Measurements from ENCODE around the gene ATL1.

Gene ATL1

DNA sequence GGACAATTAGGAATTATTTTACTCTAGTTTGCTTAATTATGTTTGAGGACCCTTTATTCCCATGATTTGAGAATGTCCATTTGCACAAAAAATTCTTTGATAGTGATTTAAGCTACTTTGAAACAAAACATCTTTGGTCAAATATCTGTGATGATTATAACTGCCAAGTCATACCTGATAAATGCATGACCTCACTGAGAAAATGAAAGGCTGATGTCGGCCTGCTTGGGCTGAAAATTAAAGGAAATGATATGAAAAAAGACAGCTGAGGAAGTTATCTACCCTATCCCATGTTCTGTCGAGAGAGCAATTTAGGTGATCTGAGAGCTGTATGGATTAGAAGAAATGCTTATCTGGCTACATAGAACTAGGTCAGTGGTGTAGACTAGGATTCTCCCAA is 43.6 kb downstream of the ATL1 start:
- H3K36me3 ChIP-seq (ENCODE audit: control insufficient read depth, low read length), result no peaks in the 10 kb centered on the region
- no peaks in the 10 kb centered on the region for H3K79me2 ChIP-seq (ENCODE audit: control insufficient read depth, low read length)
- no peak overlapping the region for H3K4me2 ChIP-seq (ENCODE audit: low read length)
- H3K9me2 ChIP-seq (replicated peaks; ENCODE audit: control insufficient read depth, low read length), result no peaks in the 10 kb centered on the region
- H3K27ac ChIP-seq (ENCODE audit: low read depth, low read length), result no peak overlapping the region
- no peaks in the 10 kb centered on the region for H3K27me3 ChIP-seq (ENCODE audit: control insufficient read depth, low read length)
- H3F3A ChIP-seq (ENCODE audit: control insufficient read depth, insufficient read depth), result no peaks in the 10 kb centered on the region
- H3K4me1 ChIP-seq (ENCODE audit: control insufficient read depth, low read length), result peaks cover 4% of the 10 kb centered on the region; the same call in 1 of the 2 replicates
- H4K20me1 ChIP-seq (ENCODE audit: control insufficient read depth, insufficient read depth, low read depth, low read length), result no peaks in the 10 kb centered on the region
- no peaks in the 10 kb centered on the region for H3K9me3 ChIP-seq (ENCODE audit: control insufficient read depth, insufficient read depth, low read length)
- no peak for TF ChIP-seq CTCF (IDR thresholded peaks at IDR 0.05; ENCODE audit: low read depth, low read length, poor library complexity, severe bottlenecking)
- TF ChIP-seq EZH2phosphoT487 (IDR thresholded peaks at IDR 0.05; ENCODE audit: borderline replicate concordance, low read length), result no peak
- no peak overlapping the region for H3K4me3 ChIP-seq (ENCODE audit: low read length)

DNA sequence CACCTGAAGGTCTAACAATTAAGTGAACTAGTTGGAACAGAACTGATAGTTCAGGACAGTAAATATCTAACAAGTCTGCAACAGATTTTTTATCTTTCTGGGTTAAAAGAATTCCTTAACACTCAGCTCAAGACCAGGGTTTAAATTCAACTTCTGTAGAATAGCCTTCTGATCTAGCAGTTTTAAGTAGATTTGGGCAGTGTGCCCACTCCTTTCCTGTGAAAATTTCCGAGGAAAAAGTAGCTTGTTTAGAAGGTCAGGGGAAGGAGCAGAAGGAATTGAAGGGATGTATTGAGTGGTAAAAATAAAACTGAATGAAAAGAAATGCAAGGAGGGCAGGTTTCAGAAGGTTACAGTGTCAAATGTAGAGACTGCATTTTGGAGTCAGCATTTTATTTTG is 45.8 kb downstream of the ATL1 start:
- TF ChIP-seq EZH2phosphoT487 (IDR thresholded peaks at IDR 0.05; ENCODE audit: borderline replicate concordance, low read length) (no peak), CTCF (IDR thresholded peaks at IDR 0.05; ENCODE audit: low read depth, low read length, poor library complexity, severe bottlenecking) (no peak)
- Histone ChIP-seq H3K4me1 (ENCODE audit: control insufficient read depth, low read length) (peaks cover 5% of the 10 kb centered on the region; the same call in 1 of the 2 replicates), H3K4me2 (ENCODE audit: low read length) (no peak overlapping the region), H3K9me2 (replicated peaks; ENCODE audit: control insufficient read depth, low read length) (no peaks in the 10 kb centered on the region), H4K20me1 (ENCODE audit: control insufficient read depth, insufficient read depth, low read depth, low read length) (no peaks in the 10 kb centered on the region), H3K27me3 (ENCODE audit: control insufficient read depth, low read length) (peaks cover 2% of the 10 kb centered on the region; the same call in 1 of the 2 replicates), H3K27ac (ENCODE audit: low read depth, low read length) (no peak overlapping the region), H3K79me2 (ENCODE audit: control insufficient read depth, low read length) (no peaks in the 10 kb centered on the region), H3K36me3 (ENCODE audit: control insufficient read depth, low read length) (no peaks in the 10 kb centered on the region), H3F3A (ENCODE audit: control insufficient read depth, insufficient read depth) (no peaks in the 10 kb centered on the region), H3K9me3 (ENCODE audit: control insufficient read depth, insufficient read depth, low read length) (no peaks in the 10 kb centered on the region), H3K4me3 (ENCODE audit: low read length) (no peak overlapping the region)

DNA sequence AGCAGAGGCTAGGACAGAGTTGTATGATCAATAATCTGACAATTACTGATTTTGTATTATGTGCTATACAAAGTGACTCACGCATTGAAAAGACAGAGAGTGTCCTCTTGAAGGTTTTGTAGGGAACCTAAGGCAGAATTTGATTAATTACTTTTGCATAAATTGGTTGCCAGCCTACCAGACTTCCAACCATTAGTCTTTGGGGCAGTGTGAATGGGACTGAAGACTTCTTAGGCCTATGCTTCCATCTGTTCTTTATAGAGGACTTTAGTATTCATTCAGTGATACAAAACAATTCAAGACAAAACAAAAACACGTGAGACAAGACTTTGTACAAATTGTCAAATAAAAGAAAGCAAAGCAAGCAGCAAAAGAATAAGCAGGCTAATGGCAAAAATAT is 46.5 kb downstream of the ATL1 start:
- H4K20me1 ChIP-seq (ENCODE audit: control insufficient read depth, insufficient read depth, low read depth, low read length), result no peaks in the 10 kb centered on the region
- H3K9me2 ChIP-seq (replicated peaks; ENCODE audit: control insufficient read depth, low read length), result no peaks in the 10 kb centered on the region
- no peaks in the 10 kb centered on the region for H3K9me3 ChIP-seq (ENCODE audit: control insufficient read depth, insufficient read depth, low read length)
- peaks cover 5% of the 10 kb centered on the region; the same call in 1 of the 2 replicates for H3K27me3 ChIP-seq (ENCODE audit: control insufficient read depth, low read length)
- H3K79me2 ChIP-seq (ENCODE audit: control insufficient read depth, low read length), result no peaks in the 10 kb centered on the region
- H3K36me3 ChIP-seq (ENCODE audit: control insufficient read depth, low read length), result no peaks in the 10 kb centered on the region
- H3K4me1 ChIP-seq (ENCODE audit: control insufficient read depth, low read length), result peaks cover 5% of the 10 kb centered on the region; the same call in 1 of the 2 replicates
- no peaks in the 10 kb centered on the region for H3F3A ChIP-seq (ENCODE audit: control insufficient read depth, insufficient read depth)
- TF ChIP-seq CTCF (IDR thresholded peaks at IDR 0.05; ENCODE audit: low read depth, low read length, poor library complexity, severe bottlenecking), result no peak
- TF ChIP-seq EZH2phosphoT487 (IDR thresholded peaks at IDR 0.05; ENCODE audit: borderline replicate concordance, low read length), result no peak
- H3K4me2 ChIP-seq (ENCODE audit: low read length), result no peak overlapping the region
- no peak overlapping the region for H3K27ac ChIP-seq (ENCODE audit: low read depth, low read length)
- no peak overlapping the region for H3K4me3 ChIP-seq (ENCODE audit: low read length)
